WERI-Rb-1 (cell line): Measurements from ENCODE around the gene CAPN9.

Experiments used
- DNase-seq: peaks from one replicate; pipeline ENCODE4 v3.0.0-alpha.2; 2020
- H3K27ac ChIP-seq: fragments of 250-450 bp; sonication (Bioruptor Pico); 2 replicates; pipeline ENCODE4 v1.5.1; 2020; ENCODE audit warnings: mild to moderate bottlenecking, moderate library complexity
- H3K27me3 ChIP-seq: fragments of 250-450 bp; sonication (Bioruptor Pico); 2 replicates; pipeline ENCODE4 v1.5.1; 2021; ENCODE audit warnings: mild to moderate bottlenecking, low read depth, moderate library complexity; ENCODE audit not compliant: insufficient read depth, severe bottlenecking
- H3K36me3 ChIP-seq: fragments of 250-450 bp; sonication (Bioruptor Pico); 2 replicates; pipeline ENCODE4 v1.5.1; 2020; ENCODE audit warnings: mild to moderate bottlenecking, moderate library complexity
- H3K4me3 ChIP-seq: 2 replicates; pipeline ENCODE4 v1.5.1; 2011; ENCODE audit warnings: low read depth, mild to moderate bottlenecking, control low read depth, low read length
- H3K9me3 ChIP-seq: fragments of 250-450 bp; sonication (Bioruptor Pico); 2 replicates; pipeline ENCODE4 v1.5.1; 2021; ENCODE audit warnings: mild to moderate bottlenecking, moderate library complexity; ENCODE audit not compliant: severe bottlenecking
- TF ChIP-seq, protein P1 (sequence below): IDR thresholded peaks from 2 replicates; pipeline ENCODE4 v1.5.1; 2011; ENCODE audit warnings: low read depth, mild to moderate bottlenecking, control low read depth, inconsistent platforms, low read length

CAPN9 gene

DNA sequence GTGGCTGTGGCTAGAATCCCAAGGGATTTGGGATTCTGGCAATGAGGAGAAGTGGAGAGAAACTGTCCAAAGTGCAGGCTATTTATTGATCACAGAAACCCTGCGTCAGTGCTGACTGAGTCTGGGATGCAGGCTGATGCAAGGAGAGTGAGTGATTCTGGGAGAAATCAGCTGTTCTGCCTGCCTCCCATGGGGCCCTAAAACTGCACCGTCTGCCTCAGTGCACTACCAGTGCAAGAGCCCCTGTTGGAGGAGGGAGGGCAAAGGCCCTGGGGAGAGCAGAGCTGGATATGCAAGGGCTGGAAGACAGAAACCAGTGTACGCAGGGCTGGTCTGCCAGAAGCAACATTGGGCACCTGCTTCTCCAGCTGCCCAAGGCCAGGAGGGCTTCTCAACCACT, 78.6 kb downstream of the CAPN9 start:
- Histone ChIP-seq H3K4me3 (no peak overlapping the region), H3K27ac (no peak overlapping the region), H3K27me3 (no peaks in the 10 kb centered on the region), H3K9me3 (no peaks in the 10 kb centered on the region), H3K36me3 (no peaks in the 10 kb centered on the region)
- no peak for DNase-seq
- TF ChIP-seq, protein P1, sequence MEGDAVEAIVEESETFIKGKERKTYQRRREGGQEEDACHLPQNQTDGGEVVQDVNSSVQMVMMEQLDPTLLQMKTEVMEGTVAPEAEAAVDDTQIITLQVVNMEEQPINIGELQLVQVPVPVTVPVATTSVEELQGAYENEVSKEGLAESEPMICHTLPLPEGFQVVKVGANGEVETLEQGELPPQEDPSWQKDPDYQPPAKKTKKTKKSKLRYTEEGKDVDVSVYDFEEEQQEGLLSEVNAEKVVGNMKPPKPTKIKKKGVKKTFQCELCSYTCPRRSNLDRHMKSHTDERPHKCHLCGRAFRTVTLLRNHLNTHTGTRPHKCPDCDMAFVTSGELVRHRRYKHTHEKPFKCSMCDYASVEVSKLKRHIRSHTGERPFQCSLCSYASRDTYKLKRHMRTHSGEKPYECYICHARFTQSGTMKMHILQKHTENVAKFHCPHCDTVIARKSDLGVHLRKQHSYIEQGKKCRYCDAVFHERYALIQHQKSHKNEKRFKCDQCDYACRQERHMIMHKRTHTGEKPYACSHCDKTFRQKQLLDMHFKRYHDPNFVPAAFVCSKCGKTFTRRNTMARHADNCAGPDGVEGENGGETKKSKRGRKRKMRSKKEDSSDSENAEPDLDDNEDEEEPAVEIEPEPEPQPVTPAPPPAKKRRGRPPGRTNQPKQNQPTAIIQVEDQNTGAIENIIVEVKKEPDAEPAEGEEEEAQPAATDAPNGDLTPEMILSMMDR, result no peak

DNA sequence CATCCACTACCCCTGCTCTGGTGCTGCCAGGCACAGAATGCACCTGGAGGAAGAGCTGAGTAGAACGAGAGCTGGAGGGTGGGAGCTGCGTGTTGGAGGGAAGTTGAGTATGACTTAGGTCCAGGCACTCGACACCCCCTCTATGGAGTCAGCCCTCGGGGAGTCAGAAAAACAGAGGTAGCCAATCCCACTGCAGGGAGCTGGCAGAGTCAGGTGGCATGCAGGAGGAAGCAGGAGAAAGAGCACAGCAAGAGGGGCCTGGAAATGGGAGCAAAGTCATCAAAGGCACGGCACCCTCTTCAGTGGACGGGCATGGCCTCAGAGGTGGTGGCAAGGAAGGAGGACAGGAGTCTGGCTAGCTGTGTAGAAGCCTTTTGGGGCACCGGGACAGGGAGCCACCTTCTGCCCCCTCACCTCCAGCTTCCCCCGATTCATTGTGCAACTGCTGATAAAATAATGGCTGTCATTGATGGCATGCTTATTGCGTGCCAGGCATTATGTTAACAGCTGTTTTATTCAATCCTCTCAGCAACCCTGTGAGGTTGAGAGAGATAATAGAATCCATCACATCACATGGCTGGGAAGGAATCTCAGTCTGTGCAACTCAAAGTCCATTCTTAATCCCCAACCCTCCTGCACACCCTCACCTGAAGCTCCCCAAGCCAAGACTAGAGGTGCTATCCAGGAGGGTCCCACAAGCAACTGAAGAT, 79.1 kb downstream of the CAPN9 start:
- Histone ChIP-seq H3K4me3 (no peak overlapping the region), H3K27me3 (no peaks in the 10 kb centered on the region), H3K9me3 (no peaks in the 10 kb centered on the region), H3K27ac (no peak overlapping the region), H3K36me3 (no peaks in the 10 kb centered on the region)
- TF ChIP-seq, protein P1, result no peak
- DNase-seq, result no peak

DNA sequence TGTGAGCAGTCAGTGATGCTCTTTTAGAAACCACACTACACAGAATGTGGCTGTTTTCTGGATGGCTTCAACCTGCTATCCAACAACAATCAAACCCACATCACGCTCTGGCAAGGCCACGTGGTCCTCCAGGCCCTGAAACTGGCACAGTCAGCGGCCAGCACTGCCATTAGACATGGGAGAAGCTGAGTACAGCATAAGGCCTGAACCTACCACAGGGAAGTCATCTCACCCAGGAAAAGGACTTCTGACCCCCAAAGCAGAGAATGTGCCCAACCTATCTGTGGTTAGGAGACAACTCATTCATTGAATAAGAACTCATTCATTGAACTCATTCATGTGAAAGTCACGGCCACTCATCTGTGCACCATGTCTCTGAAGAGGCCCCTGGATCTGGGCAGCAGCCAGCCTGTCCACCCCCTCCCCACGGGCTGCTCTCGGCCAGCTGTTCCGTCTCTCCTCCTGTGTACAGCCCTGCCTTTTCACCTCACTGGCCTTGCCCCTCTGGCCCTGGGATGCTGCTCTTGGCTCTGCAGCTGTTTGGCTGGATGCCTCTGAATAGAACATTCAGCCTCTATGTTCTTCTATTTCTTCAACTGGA, 80.0 kb downstream of the CAPN9 start:
- Histone ChIP-seq H3K27me3 (no peaks in the 10 kb centered on the region), H3K27ac (no peak overlapping the region), H3K4me3 (no peak overlapping the region), H3K9me3 (no peaks in the 10 kb centered on the region), H3K36me3 (no peaks in the 10 kb centered on the region)
- TF ChIP-seq, protein P1, result no peak
- no peak for DNase-seq

DNA sequence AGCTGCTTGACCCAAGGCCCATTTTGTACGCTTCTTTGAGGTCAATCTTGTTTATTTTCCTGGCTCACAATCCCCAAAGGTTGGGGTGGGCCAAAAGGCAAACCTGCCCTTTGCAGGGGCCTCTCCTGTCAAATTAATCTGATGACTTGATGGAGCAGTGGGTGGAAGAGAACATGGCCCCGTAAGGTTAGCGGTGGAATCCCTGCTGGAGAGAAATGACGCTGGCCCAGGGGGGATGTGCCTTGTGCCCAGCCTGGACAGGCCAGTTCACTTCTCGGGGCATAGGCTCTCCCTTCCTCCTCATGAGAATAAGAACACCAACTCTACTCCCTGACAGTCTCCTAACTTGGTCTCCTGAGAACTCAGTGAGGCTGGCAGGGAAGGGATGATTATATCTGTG, 80.6 kb downstream of the CAPN9 start:
- no peaks in the 10 kb centered on the region for H3K36me3 ChIP-seq
- TF ChIP-seq, protein P1, result no peak
- DNase-seq, result no peak
- H3K27me3 ChIP-seq, result no peaks in the 10 kb centered on the region
- no peaks in the 10 kb centered on the region for H3K9me3 ChIP-seq
- no peak overlapping the region for H3K4me3 ChIP-seq
- H3K27ac ChIP-seq, result no peak overlapping the region

DNA sequence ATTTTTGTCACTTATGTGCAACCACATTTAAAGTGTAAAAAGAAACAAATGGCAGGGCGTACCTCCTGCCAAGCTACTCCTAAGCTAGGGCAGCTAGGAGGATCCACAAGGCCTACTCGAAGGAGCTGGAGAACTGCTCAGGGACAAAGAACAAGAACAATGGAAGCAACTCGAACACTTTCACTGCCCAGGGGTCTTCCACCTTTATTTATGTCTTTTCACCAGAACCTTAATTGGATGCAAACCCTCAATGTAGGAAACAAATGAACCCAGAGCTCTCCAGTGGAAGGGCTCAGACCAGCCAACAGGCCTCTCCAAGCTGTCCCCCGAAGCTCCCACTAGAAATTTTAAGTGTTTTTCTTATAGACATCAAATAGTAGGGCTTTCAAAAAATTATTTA, 81.2 kb downstream of the CAPN9 start:
- no peak overlapping the region for H3K4me3 ChIP-seq
- no peak overlapping the region for H3K27ac ChIP-seq
- H3K27me3 ChIP-seq, result no peaks in the 10 kb centered on the region
- TF ChIP-seq, protein P1, result no peak
- no peaks in the 10 kb centered on the region for H3K36me3 ChIP-seq
- no peak for DNase-seq
- no peaks in the 10 kb centered on the region for H3K9me3 ChIP-seq
